ENCODE measurements around the gene TRIM38. TPM values are rescaled to one million over a fixed set of nuclear protein-coding genes. Genes with fewer than 3 reads are reported as not detected.

The TRIM38 gene
- total and polyA plus RNA-seq, 2 donors (not counting 3 experiments of a cell fraction or from before 2014, with no cell fraction given) = 5.1 to 13.2 TPM

GRCh38 chr6:25951296-25952032 lies 11.1 kb upstream of the TRIM38 start:
- H4K20me1 ChIP-seq (replicated peaks; ENCODE audit: control insufficient read depth, extremely low read depth, insufficient read depth, low read length) = no peaks in the 10 kb centered on the region
- dilution Hi-C loops (cut with MboI; ENCODE audit: extremely low pct_ligation_motif_present, low sequenced_read_pairs) (no loop called here), intact Hi-C loops (cut with micrococcal nuclease) (no loop called here)
- H3K36me3 ChIP-seq (ENCODE audit: control insufficient read depth in 2 of 2, extremely low read depth in 1 of 2, insufficient read depth in 2 of 2, low read length in 2 of 2) = no peaks in the 10 kb centered on the region
- no peaks in the 10 kb centered on the region for H3K4me1 ChIP-seq (ENCODE audit: control insufficient read depth, extremely low read depth, insufficient read depth, low read length)
- H3K9me1 ChIP-seq (replicated peaks; ENCODE audit: control insufficient read depth, extremely low read depth, insufficient read depth, low read length) = no peaks in the 10 kb centered on the region
- H3K27ac ChIP-seq (ENCODE audit: insufficient read depth, low read depth, low read length) = no peak overlapping the region
- no peak overlapping the region for H3K9ac ChIP-seq (replicated peaks; ENCODE audit: extremely low read depth, insufficient read depth, low read length)
- H3K4me2 ChIP-seq (ENCODE audit: insufficient read depth, low read length) = no peak overlapping the region
- TF ChIP-seq POLR2AphosphoS5 (IDR thresholded peaks at IDR 0.05; ENCODE audit: insufficient read depth, low read depth, low read length) = no peak
- CTCF ChIA-PET = no interaction called here
- BruUV-seq (replicated peaks) = no TSS peak
- H3K9me3 ChIP-seq (replicated peaks; ENCODE audit: control insufficient read depth, insufficient read depth, low read length) = no peaks in the 10 kb centered on the region
- no peak for FAIRE-seq
- H3K79me2 ChIP-seq (ENCODE audit: control insufficient read depth, insufficient read depth, low read length) = no peaks in the 10 kb centered on the region
- DNase-seq (ENCODE audit: low read depth, low spot score) = no peak
- H3K27me3 ChIP-seq (ENCODE audit: control insufficient read depth in 2 of 2, insufficient read depth in 2 of 2, low read length in 2 of 2) = peaks cover 2 to 5% of the 10 kb centered on the region in 2 experiments
- no peak overlapping the region for H3K4me3 ChIP-seq (replicated peaks in 1 of 3; ENCODE audit: insufficient read depth in 1 of 3, low read depth in 1 of 3, low read length in 3 of 3)
- POLR2A ChIA-PET = no interaction called here
- no peak overlapping the region for H2AFZ ChIP-seq (ENCODE audit: low read depth, low read length)

GRCh38 chr6:25952535-25952934 lies 10.1 kb upstream of the TRIM38 start:
- DNase-seq (ENCODE audit: low read depth, low spot score) = no peak
- ChIA-PET POLR2A (no interaction called here), CTCF (interaction anchor here (0.7 kb wide), 1 partner anchor 10 kb away, joined by 3 read pairs; the partner anchor contains the start of gene TRIM38)
- no peak for FAIRE-seq
- dilution Hi-C loops (cut with MboI; ENCODE audit: extremely low pct_ligation_motif_present, low sequenced_read_pairs) = no loop called here
- Histone ChIP-seq H3K9me3 (replicated peaks; ENCODE audit: control insufficient read depth, insufficient read depth, low read length) (no peaks in the 10 kb centered on the region), H3K4me1 (ENCODE audit: control insufficient read depth, extremely low read depth, insufficient read depth, low read length) (no peaks in the 10 kb centered on the region), H3K27me3 (ENCODE audit: control insufficient read depth in 2 of 2, insufficient read depth in 2 of 2, low read length in 2 of 2) (peaks cover 2 to 5% of the 10 kb centered on the region in 2 experiments), H3K27ac (ENCODE audit: insufficient read depth, low read depth, low read length) (no peak overlapping the region), H3K4me3 (replicated peaks in 1 of 3; ENCODE audit: insufficient read depth in 1 of 3, low read depth in 1 of 3, low read length in 3 of 3) (no peak overlapping the region), H3K79me2 (ENCODE audit: control insufficient read depth, insufficient read depth, low read length) (no peaks in the 10 kb centered on the region), H3K9ac (replicated peaks; ENCODE audit: extremely low read depth, insufficient read depth, low read length) (no peak overlapping the region), H3K4me2 (ENCODE audit: insufficient read depth, low read length) (no peak overlapping the region), H4K20me1 (replicated peaks; ENCODE audit: control insufficient read depth, extremely low read depth, insufficient read depth, low read length) (no peaks in the 10 kb centered on the region), H2AFZ (ENCODE audit: low read depth, low read length) (no peak overlapping the region), H3K36me3 (ENCODE audit: control insufficient read depth in 2 of 2, extremely low read depth in 1 of 2, insufficient read depth in 2 of 2, low read length in 2 of 2) (no peaks in the 10 kb centered on the region), H3K9me1 (replicated peaks; ENCODE audit: control insufficient read depth, extremely low read depth, insufficient read depth, low read length) (no peaks in the 10 kb centered on the region)
- intact Hi-C loops (cut with micrococcal nuclease) = no loop called here
- no peak for TF ChIP-seq CTCF (IDR thresholded peaks at IDR 0.05; ENCODE audit: extremely low read depth in 1 of 2, insufficient read depth in 1 of 2, low read depth in 1 of 2, low read length in 2 of 2)
- TF ChIP-seq FOS (IDR thresholded peaks at IDR 0.05; ENCODE audit: borderline replicate concordance, insufficient read depth, low read length) = no peak
- no peak for TF ChIP-seq POLR2AphosphoS5 (IDR thresholded peaks at IDR 0.05; ENCODE audit: insufficient read depth, low read depth, low read length)
- TF ChIP-seq POLR2A (IDR thresholded peaks at IDR 0.05; ENCODE audit: low read depth, low read length) = no peak
- TF ChIP-seq JUN (IDR thresholded peaks at IDR 0.05; ENCODE audit: borderline replicate concordance, insufficient read depth, insufficient read length, low read depth) = no peak
- TF ChIP-seq EZH2 (IDR thresholded peaks at IDR 0.05; ENCODE audit: borderline replicate concordance, low read depth, low read length, severe bottlenecking) = no peak
- no peak for TF ChIP-seq GATA2 (IDR thresholded peaks at IDR 0.05; ENCODE audit: insufficient read depth, insufficient read length, low read depth, low read length)
- no peak for TF ChIP-seq MYC (IDR thresholded peaks at IDR 0.05; ENCODE audit: low read depth, low read length)
- TF ChIP-seq MAX (IDR thresholded peaks at IDR 0.05; ENCODE audit: insufficient read depth, insufficient read length) = no peak
- BruUV-seq (replicated peaks) = no TSS peak

Measured in endothelial cell of umbilical vein (primary cell).